IMR-90 (cell line): ENCODE results near the gene BAHD1. TPM values are rescaled to one million over a fixed set of nuclear protein-coding genes. Genes with fewer than 3 reads are reported as not detected.

Source experiments
- ATAC-seq: fragments of 200-7000 bp; cut with Tn5 transposase; 2 replicates; pipeline ENCODE4 v1.9.1; 2020; ENCODE audit warnings: low read depth, mild to moderate bottlenecking, moderate library complexity
- BruUV-seq: library from RNA; stranded (reverse); fragments of 400-500 nt; replicated peaks from 2 replicates; lab custom pipeline; 2021; lab: Mats Ljungman, UMichigan
- CTCF ChIA-PET: fragments of 300-600 bp; formaldehyde crosslinking; extraction: SDS; loops from one replicate; lab custom pipeline; 2021; ENCODE audit warnings: antibody characterized with exemption; lab: Yijun Ruan, JAX
- POLR2A ChIA-PET: fragments of 300-600 bp; sonication (Branson Sonifier 250); formaldehyde crosslinking; loops from one replicate; lab custom pipeline; 2022; ENCODE audit warnings: antibody characterized with exemption; ENCODE audit not compliant: unreplicated experiment; lab: Charles Lee
- DNase-seq: peaks from one replicate; pipeline ENCODE4 v3.0.0; 2013
- H2AFZ ChIP-seq: replicated peaks from 2 replicates; pipeline ENCODE3; 2013; ENCODE audit warnings: low read length, mild to moderate bottlenecking; ENCODE audit not compliant: poor library complexity
- H2AK5ac ChIP-seq: 2 replicates; pipeline ENCODE4 v1.6.1; 2013; ENCODE audit warnings: low read depth, low read length, inconsistent platforms
- H2AK9ac ChIP-seq: replicated peaks from 2 replicates; pipeline ENCODE3; 2013; ENCODE audit warnings: mild to moderate bottlenecking, low read depth, low read length, moderate library complexity; ENCODE audit not compliant: poor library complexity
- H2BK120ac ChIP-seq: 2 replicates; pipeline ENCODE4 v1.6.1; 2013; ENCODE audit warnings: low read depth, low read length, inconsistent platforms
- H2BK15ac ChIP-seq: 3 replicates; pipeline ENCODE4 v1.6.1; 2013; ENCODE audit warnings: low read depth, low read length, inconsistent platforms
- H2BK20ac ChIP-seq: 2 replicates; pipeline ENCODE4 v1.6.1; 2013; ENCODE audit warnings: low read depth, mild to moderate bottlenecking, inconsistent platforms, low read length, moderate library complexity
- H2BK5ac ChIP-seq: 2 replicates; pipeline ENCODE4 v1.6.1; 2013; ENCODE audit warnings: mild to moderate bottlenecking, low read depth, low read length, inconsistent platforms; ENCODE audit not compliant: poor library complexity, severe bottlenecking
- H3K14ac ChIP-seq: replicated peaks from 2 replicates; pipeline ENCODE4 v1.6.1; 2013; ENCODE audit warnings: low read depth, low read length, inconsistent platforms
- H3K18ac ChIP-seq: 2 replicates; pipeline ENCODE4 v1.6.1; 2013; ENCODE audit warnings: low read depth, low read length, control low read depth
- H3K23ac ChIP-seq: 2 replicates; pipeline ENCODE4 v1.6.1; 2013; ENCODE audit warnings: low read depth, low read length, inconsistent platforms
- H3K27ac ChIP-seq: 2 replicates; pipeline ENCODE4 v1.5.1; 2013; ENCODE audit warnings: mild to moderate bottlenecking, control low read depth, low read length; ENCODE audit not compliant: insufficient read depth
- H3K27me3 ChIP-seq: 2 replicates; pipeline ENCODE4 v1.6.1; 2013; ENCODE audit warnings: low read length; ENCODE audit not compliant: control insufficient read depth, insufficient read depth
- H3K36me3 ChIP-seq: 2 replicates; pipeline ENCODE4 v1.6.1; 2013; ENCODE audit warnings: low read length, mixed read lengths; ENCODE audit not compliant: control insufficient read depth, insufficient read depth
- H3K4ac ChIP-seq: 2 replicates; pipeline ENCODE4 v1.6.1; 2013; ENCODE audit warnings: low read depth, low read length, inconsistent platforms
- H3K4me1 ChIP-seq: 2 replicates; pipeline ENCODE4 v1.6.1; 2013; ENCODE audit warnings: low read length, mixed read lengths; ENCODE audit not compliant: control insufficient read depth, insufficient read depth
- H3K4me2 ChIP-seq: 2 replicates; pipeline ENCODE4 v1.6.1; 2013; ENCODE audit warnings: low read depth, mild to moderate bottlenecking, control low read depth, low read length, moderate library complexity
- H3K4me3 ChIP-seq: 2 replicates; pipeline ENCODE4 v1.5.1; 2013; ENCODE audit warnings: low read depth, mild to moderate bottlenecking, control low read depth, low read length, moderate library complexity; ENCODE audit not compliant: insufficient read depth
- H3K56ac ChIP-seq: 2 replicates; pipeline ENCODE4 v1.6.1; 2013; ENCODE audit warnings: low read length, inconsistent platforms; ENCODE audit not compliant: insufficient read depth; ENCODE audit errors: extremely low read depth
- H3K79me1 ChIP-seq, 2 experiments: 2 replicates each; pipeline ENCODE4 v1.6.1; 2013; ENCODE audit warnings: low read length in 2 of 2, inconsistent platforms in 1 of 2, low read depth in 1 of 2
- H3K9ac ChIP-seq: 2 replicates; pipeline ENCODE4 v1.6.1; 2013; ENCODE audit warnings: low read depth, low read length, control low read depth
- H3K9me1 ChIP-seq: 2 replicates; pipeline ENCODE4 v1.6.1; 2013; ENCODE audit warnings: low read length, inconsistent platforms; ENCODE audit not compliant: insufficient read depth
- H3K9me3 ChIP-seq: 2 replicates; pipeline ENCODE4 v1.6.1; 2013; ENCODE audit warnings: low read length; ENCODE audit not compliant: control insufficient read depth, insufficient read depth
- H4K20me1 ChIP-seq: 2 replicates; pipeline ENCODE4 v1.6.1; 2013; ENCODE audit warnings: low read length, inconsistent platforms; ENCODE audit not compliant: insufficient read depth
- H4K5ac ChIP-seq: 2 replicates; pipeline ENCODE4 v1.6.1; 2013; ENCODE audit warnings: mild to moderate bottlenecking, low read depth, low read length, control low read depth
- H4K8ac ChIP-seq, 2 experiments: 2 replicates each; pipeline ENCODE4 v1.6.1; 2013; ENCODE audit warnings: low read depth in 2 of 2, low read length in 2 of 2, control low read depth in 1 of 2, inconsistent platforms in 1 of 2
- H4K91ac ChIP-seq: 2 replicates; pipeline ENCODE4 v1.6.1; 2013; ENCODE audit warnings: low read depth, low read length, inconsistent platforms; ENCODE audit not compliant: insufficient read depth
- BHLHE40 ChIP-seq: fragments of 150-350 bp; IDR thresholded peaks from 2 replicates; pipeline ENCODE4 v1.6.1; 2016; ENCODE audit warnings: mild to moderate bottlenecking, low read depth, low read length
- FOS ChIP-seq: fragments of 150-350 bp; IDR thresholded peaks from 2 replicates; pipeline ENCODE4 v1.6.1; 2016; ENCODE audit warnings: low read depth, low read length
- WGBS, 2 experiments: methylation state at CpG; one replicate each; pipeline versions ENCODE4 v1.1.5 to v1.1.7; 2013; ENCODE audit warnings: missing lambda C conversion rate in 2 of 2; ENCODE audit not compliant: insufficient read length in 1 of 2; ENCODE audit errors: extremely low coverage in 2 of 2; 5-methylcytosine and 5-hydroxymethylcytosine counted together
- dilution Hi-C: fragments of 300-500 bp; cut with HindIII; formaldehyde crosslinking; loops from one replicate; pipeline ENCODE4 v1.14.3; 2018; ENCODE audit warnings: low sequenced_read_pairs; ENCODE audit not compliant: unreplicated experiment
- in situ Hi-C: fragments of 300-500 bp; cut with MboI; formaldehyde crosslinking; loops from 3 replicates; pipeline ENCODE4 v1.14.3; 2019; ENCODE audit warnings: low sequenced_read_pairs, inconsistent platforms, mixed read lengths
- intact Hi-C: fragments of 100-400 bp; cut with micrococcal nuclease; formaldehyde crosslinking; loops from 2 replicates; pipeline ENCODE4 v1.10.0; 2022
- polyA plus RNA-seq, 3 experiments: library from polyadenylated mRNA; depleted of rRNA; stranded (reverse); fragments of >200 nt; gene quantifications; 2 replicates each; pipeline ENCODE4 v1.2.3, GENCODE V29; 2012; ENCODE audit warnings: low replicate concordance in 1 of 3
- total RNA-seq: library from RNA; depleted of rRNA; stranded (reverse); fragments of >200 nt; gene quantifications from 2 replicates; pipeline ENCODE4 v1.2.3, GENCODE V29; 2012

The BAHD1 gene
- total and polyA plus RNA-seq, 2 of the 4 experiments (the other 2 are of a cell fraction), result 3.0 to 8.7 TPM

DNA sequence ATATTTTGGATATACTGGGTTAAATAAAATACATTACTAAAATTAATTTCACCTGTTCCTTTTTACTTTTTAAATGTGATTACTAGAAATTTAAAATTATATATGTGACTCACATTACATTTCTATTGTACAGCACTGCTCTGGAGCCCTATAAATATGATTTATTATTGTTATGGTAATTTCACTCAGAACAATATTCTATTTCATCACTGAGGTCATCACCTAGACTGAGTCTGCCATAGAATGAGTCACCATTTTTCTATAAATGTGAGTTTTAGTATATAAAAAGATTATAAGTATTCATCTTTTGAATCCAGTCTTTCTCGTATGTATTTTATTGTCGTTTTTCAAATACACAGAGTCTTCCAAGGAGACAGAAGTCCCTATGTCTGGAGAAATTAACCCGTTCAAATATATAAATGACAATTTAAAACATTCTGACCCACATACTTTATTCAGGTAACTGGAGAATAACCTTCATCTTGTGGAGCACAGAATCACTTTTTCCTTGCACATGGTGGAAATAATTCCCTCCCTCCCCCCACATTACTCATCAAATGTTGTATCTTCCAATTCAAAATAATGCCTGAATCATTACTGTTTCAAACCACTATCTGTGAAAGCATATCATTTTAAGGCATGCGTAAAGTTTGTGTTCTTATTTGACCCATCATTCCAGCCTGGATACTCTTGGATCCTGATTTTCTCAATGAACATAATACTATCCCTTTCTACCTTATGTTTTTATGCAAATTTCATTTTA, 60.0 kb downstream of the BAHD1 start:
- H3K9me1 ChIP-seq, result peaks cover 7% of the 10 kb centered on the region
- no peak overlapping the region for H2BK15ac ChIP-seq
- DNase-seq (peak; percentile 66), ATAC-seq (peak; percentile 43; the same call in 1 of the 2 replicates)
- H2AK9ac ChIP-seq, result no peak overlapping the region
- peaks cover 6% of the 10 kb centered on the region; the same call in 1 of the 2 replicates for H4K20me1 ChIP-seq
- no peaks in the 10 kb centered on the region for H3K36me3 ChIP-seq
- H4K5ac ChIP-seq, result no peak overlapping the region
- intact Hi-C loops, result no loop called here
- in situ Hi-C loops, result no loop called here
- no peaks in the 10 kb centered on the region for H3K9me3 ChIP-seq
- no peak overlapping the region for H2BK5ac ChIP-seq
- no peak overlapping the region for H2AFZ ChIP-seq
- no peak overlapping the region for H3K18ac ChIP-seq
- WGBS, 2 experiments, result no CpG with 5 or more reads among the region's 4 CpGs
- no peak overlapping the region for H2BK120ac ChIP-seq
- no peak overlapping the region for H3K56ac ChIP-seq
- dilution Hi-C loops, result no loop called here
- no peak overlapping the region for H2BK20ac ChIP-seq
- H3K4me3 ChIP-seq, result no peak overlapping the region
- no peak overlapping the region for H3K14ac ChIP-seq
- H3K27me3 ChIP-seq, result peaks cover 23% of the 10 kb centered on the region
- ChIA-PET POLR2A (no interaction called here), CTCF (no interaction called here)
- no peak overlapping the region for H3K23ac ChIP-seq
- no peak overlapping the region for H4K8ac ChIP-seq
- H3K79me1 ChIP-seq, result no peaks in the 10 kb centered on the region
- no peak overlapping the region for H3K4ac ChIP-seq
- no peak overlapping the region for H3K9ac ChIP-seq
- TF ChIP-seq FOS (peak; percentile 24), BHLHE40 (no peak)
- H3K4me1 ChIP-seq, result no peaks in the 10 kb centered on the region
- no TSS peak for BruUV-seq
- no peak overlapping the region for H2AK5ac ChIP-seq
- no peak overlapping the region for H4K91ac ChIP-seq
- H3K27ac ChIP-seq, result no peak overlapping the region
- H3K4me2 ChIP-seq, result no peak overlapping the region
